Activated CD8-positive, alpha-beta T cell treated with anti-CD3 and anti-CD28 coated beads, Interleukin-2, amount 10 ng/mL, durations not matched to agents 7 days and 5 days (primary cell): Measurements from ENCODE around the gene HVCN1. TPM values are rescaled to one million over a fixed set of nuclear protein-coding genes. Genes with fewer than 3 reads are reported as not detected.

Experiments
- ATAC-seq: fragments of 150-1000 bp; cut with Tn5 transposase; one replicate; pipeline ENCODE4 v1.10.0; 2021; ENCODE audit warnings: moderate library complexity
- CTCF ChIA-PET: fragments of 350-600 bp; sonication (Branson Sonifier 250); formaldehyde crosslinking; loops from one replicate; lab custom pipeline; 2021; ENCODE audit warnings: antibody characterized with exemption; lab: Charles Lee
- POLR2A ChIA-PET: fragments of 350-600 bp; sonication (Branson Sonifier 250); formaldehyde crosslinking; loops from one replicate; lab custom pipeline; 2021; ENCODE audit warnings: antibody characterized with exemption; lab: Charles Lee
- DNase-seq: peaks from one replicate; pipeline ENCODE4 v3.0.0-alpha.2; 2020
- H3K27ac Mint-ChIP-seq: one replicate; pipeline ENCODE4 v1.8.0; 2021; ENCODE audit warnings: mild to moderate bottlenecking, mixed read lengths
- H3K27me3 Mint-ChIP-seq: one replicate; pipeline ENCODE4 v1.8.0; 2021; ENCODE audit warnings: low read depth, mixed read lengths
- H3K36me3 Mint-ChIP-seq: one replicate; pipeline ENCODE4 v1.8.0; 2021; ENCODE audit warnings: low read depth, mixed read lengths
- H3K4me1 Mint-ChIP-seq: one replicate; pipeline ENCODE4 v1.8.0; 2021; ENCODE audit warnings: low read depth, mixed read lengths
- H3K4me3 Mint-ChIP-seq: one replicate; pipeline ENCODE4 v1.8.0; 2021; ENCODE audit warnings: mild to moderate bottlenecking, mixed read lengths
- H3K9me3 Mint-ChIP-seq: one replicate; pipeline ENCODE4 v1.8.0; 2022; ENCODE audit warnings: mixed read lengths; ENCODE audit not compliant: insufficient read depth
- total RNA-seq, 2 experiments: library from RNA; stranded (reverse); gene quantifications; one replicate each; pipeline ENCODE4 v1.2.3, GENCODE V29; 2021

HVCN1 gene
- total RNA-seq, 2 experiments from 2014 or later, result 28.6 to 30.8 TPM

- H3K4me3 Mint-ChIP-seq, result no peak overlapping the region
- ChIA-PET CTCF (interaction anchor here (1.3 to 1.4 kb wide), 2 partner anchors 11 to 20 kb away, joined by 5 read pairs; no protein-coding TSS in a partner anchor), POLR2A (no interaction called here)
- peaks cover 44% of the 10 kb centered on the region for H3K4me1 Mint-ChIP-seq
- H3K27me3 Mint-ChIP-seq, result no peaks in the 10 kb centered on the region
- no peak overlapping the region for H3K27ac Mint-ChIP-seq
- H3K9me3 Mint-ChIP-seq, result no peaks in the 10 kb centered on the region
- no peaks in the 10 kb centered on the region for H3K36me3 Mint-ChIP-seq
- DNase-seq (no peak), ATAC-seq (no peak)
Observed at GRCh38 chr12:110638796-110639195, 50.1 kb downstream of the HVCN1 start.

GRCh38 chr12:110637869-110638441 lies 51.0 kb downstream of the HVCN1 start:
- ChIA-PET POLR2A (no interaction called here), CTCF (interaction anchor here (1.3 to 1.4 kb wide), 2 partner anchors 10 to 19 kb away, joined by 5 read pairs; no protein-coding TSS in a partner anchor)
- Mint-ChIP-seq H3K36me3 (no peaks in the 10 kb centered on the region), H3K4me3 (no peak overlapping the region), H3K9me3 (no peaks in the 10 kb centered on the region), H3K4me1 (peaks cover 44% of the 10 kb centered on the region), H3K27me3 (no peaks in the 10 kb centered on the region), H3K27ac (no peak overlapping the region)
- ATAC-seq, result peak; percentile 72
- DNase-seq, result peak; percentile 44

DNA sequence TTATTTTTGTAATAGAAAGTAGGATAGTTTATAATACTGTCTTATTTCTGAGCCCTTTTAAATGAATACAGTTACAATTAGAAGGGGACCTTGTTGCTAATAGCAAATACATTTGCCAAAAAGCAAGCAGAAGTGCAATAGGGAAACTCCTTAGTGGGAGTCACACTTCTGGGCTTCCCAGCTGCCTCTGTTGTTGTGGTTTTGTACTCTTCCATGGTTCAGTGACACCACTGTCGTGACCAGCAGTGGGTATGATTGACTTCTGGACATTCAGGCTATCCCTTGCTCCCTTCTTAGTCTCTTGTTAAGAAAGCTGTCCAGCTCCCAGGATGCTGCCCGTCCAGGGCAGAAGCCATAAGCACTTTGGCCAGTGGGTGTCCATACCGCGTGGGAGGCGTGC lies 52.4 kb downstream of the HVCN1 start:
- ChIA-PET POLR2A (no interaction called here), CTCF (interaction anchor here (1.1 to 1.4 kb wide), 2 partner anchors 17 to 61 kb away, joined by 3 to 4 read pairs; no protein-coding TSS in a partner anchor)
- Mint-ChIP-seq H3K27ac (no peak overlapping the region), H3K4me3 (no peak overlapping the region), H3K4me1 (peaks cover 44% of the 10 kb centered on the region), H3K36me3 (no peaks in the 10 kb centered on the region), H3K27me3 (no peaks in the 10 kb centered on the region), H3K9me3 (no peaks in the 10 kb centered on the region)
- no peak for DNase-seq
- no peak for ATAC-seq

GRCh38 chr12:110635055-110635454 lies 53.9 kb downstream of the HVCN1 start:
- H3K36me3 Mint-ChIP-seq, result no peaks in the 10 kb centered on the region
- ATAC-seq (no peak), DNase-seq (no peak)
- H3K27me3 Mint-ChIP-seq, result no peaks in the 10 kb centered on the region
- no peak overlapping the region for H3K4me3 Mint-ChIP-seq
- H3K27ac Mint-ChIP-seq, result no peak overlapping the region
- H3K9me3 Mint-ChIP-seq, result no peaks in the 10 kb centered on the region
- H3K4me1 Mint-ChIP-seq, result peaks cover 44% of the 10 kb centered on the region
- POLR2A ChIA-PET, result interaction anchor here (0.6 kb wide), 1 partner anchor 45 kb away, joined by 3 read pairs; no protein-coding TSS in a partner anchor
- CTCF ChIA-PET, result interaction anchor here (0.8 to 1.4 kb wide), 2 partner anchors 11 to 63 kb away, joined by 3 to 4 read pairs; no protein-coding TSS in a partner anchor

DNA sequence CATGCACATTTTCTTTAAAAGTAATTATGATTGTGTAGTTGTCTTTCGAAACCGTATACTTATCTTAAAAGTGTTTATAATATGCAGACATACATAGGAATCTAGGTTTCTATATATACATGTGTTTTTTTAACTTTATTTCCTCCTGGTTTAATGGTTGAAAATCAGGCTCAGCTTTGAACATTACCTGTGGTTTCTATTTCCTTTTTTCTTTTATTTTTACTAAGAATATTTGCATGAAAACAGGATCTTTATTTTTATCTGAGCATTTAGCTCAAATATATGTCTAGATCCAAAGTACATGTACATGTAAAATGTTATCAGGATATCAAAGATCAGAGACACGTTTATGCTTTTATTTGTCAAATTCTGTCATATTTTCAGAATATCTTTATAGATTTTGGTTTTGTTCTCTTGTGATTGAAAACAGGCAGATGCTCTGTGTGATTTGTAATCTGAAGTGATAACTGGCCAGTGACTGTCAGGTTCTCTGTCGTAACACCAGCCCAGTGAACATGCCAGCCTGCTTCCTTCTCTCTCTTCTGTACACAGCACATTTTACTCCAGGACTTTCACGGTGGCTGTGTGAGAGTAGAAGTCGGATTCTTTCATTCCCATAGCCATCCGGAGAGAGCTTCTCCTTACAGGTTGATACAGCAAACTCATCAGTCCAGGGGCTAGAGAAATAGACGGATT lies 61.3 kb downstream of the HVCN1 start:
- CTCF ChIA-PET, result interaction anchor here (1.3 kb wide), 2 partner anchors 11 to 70 kb away, joined by 4 to 5 read pairs; no protein-coding TSS in a partner anchor
- no peaks in the 10 kb centered on the region for H3K27me3 Mint-ChIP-seq
- peaks cover 10% of the 10 kb centered on the region for H3K36me3 Mint-ChIP-seq
- no peak for ATAC-seq
- no peak for DNase-seq
- POLR2A ChIA-PET, result no interaction called here
- H3K9me3 Mint-ChIP-seq, result no peaks in the 10 kb centered on the region
- no peak overlapping the region for H3K4me3 Mint-ChIP-seq
- H3K4me1 Mint-ChIP-seq, result peaks cover 16% of the 10 kb centered on the region
- H3K27ac Mint-ChIP-seq, result peak overlapping the region; percentile 72

GRCh38 chr12:110622582-110622981 lies 66.3 kb downstream of the HVCN1 start:
- no peak overlapping the region for H3K4me3 Mint-ChIP-seq
- H3K9me3 Mint-ChIP-seq, result no peaks in the 10 kb centered on the region
- H3K36me3 Mint-ChIP-seq, result no peaks in the 10 kb centered on the region
- H3K27ac Mint-ChIP-seq, result no peak overlapping the region
- ATAC-seq (no peak), DNase-seq (no peak)
- H3K4me1 Mint-ChIP-seq, result peaks cover 15% of the 10 kb centered on the region
- H3K27me3 Mint-ChIP-seq, result no peaks in the 10 kb centered on the region
- POLR2A ChIA-PET, result no interaction called here
- CTCF ChIA-PET, result interaction anchor here (1.5 kb wide), 1 partner anchor 21 kb away, joined by 4 read pairs; no protein-coding TSS in a partner anchor

DNA sequence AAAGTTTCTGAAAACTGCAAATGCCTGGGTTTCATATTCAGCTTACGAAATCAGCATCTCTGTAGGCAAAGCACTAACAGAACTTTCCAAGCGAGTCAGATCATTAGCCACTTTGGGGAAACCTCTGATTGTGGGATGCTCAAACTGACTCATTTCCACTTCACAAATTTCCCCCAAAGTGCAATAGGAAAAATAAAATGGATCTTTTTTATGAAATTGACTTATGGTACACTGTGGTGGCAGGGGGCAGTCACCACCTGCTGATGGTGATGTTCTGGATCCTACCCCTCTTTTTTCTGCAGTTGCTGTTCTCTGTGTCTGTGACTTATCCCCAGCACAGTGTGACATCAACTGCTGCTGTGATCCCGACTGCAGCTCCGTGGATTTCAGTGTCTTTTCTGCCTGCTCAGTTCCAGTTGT lies 69.4 kb downstream of the HVCN1 start:
- Mint-ChIP-seq H3K27ac (no peak overlapping the region), H3K9me3 (no peaks in the 10 kb centered on the region), H3K27me3 (no peaks in the 10 kb centered on the region), H3K4me3 (no peak overlapping the region), H3K36me3 (no peaks in the 10 kb centered on the region), H3K4me1 (peaks cover 12% of the 10 kb centered on the region)
- ATAC-seq, result peak; percentile 82
- peak; percentile 40 for DNase-seq
- ChIA-PET CTCF (interaction anchor here (0.6 to 3.5 kb wide), 15 partner anchors 11 to 268 kb away, joined by 3 to 16 read pairs (median 5); partner anchors contain the start of genes ARPC3, FAM216A and GPN3), POLR2A (interaction anchor here (0.8 kb wide), 1 partner anchor 13 kb away, joined by 4 read pairs; no protein-coding TSS in a partner anchor)

- ATAC-seq (no peak), DNase-seq (no peak)
- H3K27me3 Mint-ChIP-seq, result no peaks in the 10 kb centered on the region
- H3K4me3 Mint-ChIP-seq, result no peak overlapping the region
- H3K27ac Mint-ChIP-seq, result no peak overlapping the region
- H3K9me3 Mint-ChIP-seq, result no peaks in the 10 kb centered on the region
- H3K4me1 Mint-ChIP-seq, result peaks cover 17% of the 10 kb centered on the region
- ChIA-PET CTCF (interaction anchor here (0.7 to 8.4 kb wide), 5 partner anchors 15 to 166 kb away, joined by 3 to 70 read pairs (median 6); partner anchors contain the start of gene ARPC3), POLR2A (interaction anchor here (1.3 kb wide), 1 partner anchor 167 kb away, joined by 3 read pairs; the partner anchor contains the start of gene ARPC3)
- no peaks in the 10 kb centered on the region for H3K36me3 Mint-ChIP-seq
Observed at GRCh38 chr12:110616471-110617115, 72.3 kb downstream of the HVCN1 start.

GRCh38 chr12:110615171-110615570 lies 73.7 kb downstream of the HVCN1 start:
- Mint-ChIP-seq H3K4me1 (peaks cover 23% of the 10 kb centered on the region), H3K9me3 (no peaks in the 10 kb centered on the region), H3K27me3 (no peaks in the 10 kb centered on the region), H3K4me3 (no peak overlapping the region), H3K36me3 (no peaks in the 10 kb centered on the region), H3K27ac (no peak overlapping the region)
- ChIA-PET POLR2A (interaction anchor here (0.9 to 1.3 kb wide), 2 partner anchors 74 to 165 kb away, joined by 3 to 4 read pairs; partner anchors contain the start of genes ARPC3 and HVCN1), CTCF (interaction anchor here (1.2 to 8.4 kb wide), 4 partner anchors 14 to 165 kb away, joined by 6 to 70 read pairs (median 18); partner anchors contain the start of genes ARPC3, FAM216A and GPN3)
- ATAC-seq (no peak), DNase-seq (no peak)

DNA sequence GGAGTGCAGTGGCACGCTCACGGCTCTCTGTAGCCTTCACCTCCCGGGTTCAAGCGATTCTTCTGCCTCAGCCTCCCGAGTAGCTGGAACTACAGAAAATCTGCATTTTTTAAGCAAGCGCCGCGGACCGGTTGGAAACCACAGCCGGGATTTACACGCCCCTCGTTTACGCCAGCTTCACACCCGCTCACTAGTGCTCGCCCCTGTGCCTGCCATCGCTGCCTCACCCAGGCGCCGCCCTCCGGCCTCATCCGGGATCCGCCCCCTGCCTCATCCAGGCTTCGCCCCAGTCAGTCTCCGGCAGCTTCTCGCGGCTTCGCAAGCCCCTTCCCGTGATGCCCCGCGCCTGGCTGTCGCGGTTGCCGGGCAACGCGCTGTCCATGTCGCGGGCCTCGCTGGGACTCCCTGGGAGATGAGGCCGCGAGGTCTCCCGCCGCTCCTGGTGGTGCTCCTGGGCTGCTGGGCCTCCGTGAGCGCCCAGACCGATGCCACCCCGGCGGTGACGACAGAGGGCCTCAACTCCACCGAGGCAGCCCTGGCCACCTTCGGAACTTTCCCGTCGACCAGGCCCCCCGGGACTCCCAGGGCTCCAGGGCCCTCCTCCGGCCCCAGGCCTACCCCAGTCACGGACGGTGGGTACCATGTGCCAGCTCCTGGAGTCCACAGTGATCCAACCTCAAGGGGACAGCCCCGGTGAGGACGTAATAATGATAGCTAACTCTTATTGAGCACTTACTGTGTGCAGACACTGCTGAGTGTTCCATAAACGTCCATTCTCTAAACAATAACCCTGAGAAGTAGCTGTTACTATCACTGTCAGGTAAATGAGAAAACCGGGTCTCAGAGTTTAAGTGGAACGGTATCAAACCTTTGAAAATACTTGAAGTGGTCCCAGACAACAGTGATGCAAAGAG lies 74.9 kb downstream of the HVCN1 start, which contains the start of gene TCTN1:
TSS of gene TCTN1 (plus strand) at position 359 of the 914 bp plus-strand sequence. CDS start at position 413, 54 bp downstream.
- Mint-ChIP-seq H3K4me3 (peak within 1 kb of the TSS; percentile 83), H3K36me3 (no peaks in the 10 kb centered on the region), H3K9me3 (no peaks in the 10 kb centered on the region), H3K27ac (peak within 1 kb of the TSS; percentile 92), H3K4me1 (peaks cover 17% of the 10 kb centered on the region), H3K27me3 (no peaks in the 10 kb centered on the region)
- CTCF ChIA-PET, result interaction anchor here (0.6 to 8.4 kb wide), 12 partner anchors 10 to 274 kb away, joined by 3 to 70 read pairs (median 4); partner anchors contain the start of genes ARPC3, FAM216A and GPN3
- POLR2A ChIA-PET, result interaction anchor here (0.7 to 2.0 kb wide), 11 partner anchors 8 to 216 kb away, joined by 3 to 7 read pairs (median 3); partner anchors contain the start of genes ARPC3, FAM216A and GPN3
- DNase-seq, result peak; percentile 99
- peak; percentile 100 for ATAC-seq
